Thyroid gland (tissue), 4 donors: Measurements from ENCODE around the gene GPN3. TPM values are rescaled to one million over a fixed set of nuclear protein-coding genes. Genes with fewer than 3 reads are reported as not detected.
A peak's percentile ranks its signal among the peaks of the same experiment; 100 is the strongest.

ENCODE experiments used
- DNase-seq, 2 donors: peaks; one replicate each; pipeline ENCODE4 v3.0.0-alpha.2; 2019
- H3K27ac ChIP-seq, 3 donors: fragments of 200-600 bp; sonication (generic); 1 replicate in 2 of 3; 2 replicates in 1 of 3; pipeline ENCODE4 v1.5.1; 2016 to 2019; ENCODE audit warnings: mild to moderate bottlenecking in 1 of 3, moderate library complexity in 1 of 3
- H3K27me3 ChIP-seq: fragments of 200-600 bp; sonication (generic); one replicate; pipeline ENCODE4 v1.5.1; 2019
- H3K36me3 ChIP-seq, 2 donors: fragments of 200-600 bp; sonication (generic); one replicate each; pipeline ENCODE4 v1.5.1; 2016 to 2019
- H3K4me1 ChIP-seq, 2 donors: fragments of 200-600 bp; sonication (generic); one replicate each; pipeline ENCODE4 v1.5.1; 2017 to 2019
- H3K4me3 ChIP-seq, 3 donors: fragments of 200-600 bp; sonication (generic); replicated peaks in 1 of 3; 1 replicate in 2 of 3; 2 replicates in 1 of 3; pipeline ENCODE4 v1.5.1; 2016; ENCODE audit warnings: mild to moderate bottlenecking in 1 of 3
- H3K9me3 ChIP-seq: fragments of 200-600 bp; sonication (generic); one replicate; pipeline ENCODE4 v1.5.1; 2017
- CTCF ChIP-seq, 6 experiments: fragments of 200-600 bp in 3 of 6; fragments of 450-650 bp in 3 of 6; sonication (generic) in 3 of 6; IDR thresholded peaks; one replicate each; pipeline ENCODE4 v1.5.1; 2016 to 2019; ENCODE audit warnings: antibody characterized with exemption in 6 of 6, mild to moderate bottlenecking in 2 of 6, inconsistent platforms in 1 of 6, moderate library complexity in 1 of 6
- POLR2A ChIP-seq, 2 donors: fragments of 450-650 bp; IDR thresholded peaks; one replicate each; pipeline ENCODE4 v1.6.1; 2017; ENCODE audit warnings: antibody characterized with exemption in 2 of 2, mild to moderate bottlenecking in 2 of 2, moderate library complexity in 1 of 2
- WGBS, 2 donors: methylation state at CpG; one replicate each; pipeline ENCODE4 v1.1.5; 2017; 5-methylcytosine and 5-hydroxymethylcytosine counted together
- intact Hi-C: fragments of 100-400 bp; cut with DNase I; formaldehyde crosslinking; loops from one replicate; pipeline ENCODE4 v1.15.1; 2023
- total RNA-seq, 4 donors: library from RNA; depleted of rRNA; stranded (reverse); fragments of >200 nt; gene quantifications; one replicate each; pipeline ENCODE4 v1.2.3, GENCODE V29; 2016

The GPN3 gene
- total RNA-seq: 10 to 100 TPM; 17.1 to 23.6 (median 17.9) TPM

GRCh38 chr12:110468214-110469048 is at the start of gene GPN3, which contains the start of gene FAM216A:
Gene GPN3, minus strand, starts transcription at chr12:110468257. Its CDS starts 54 bp downstream, at chr12:110468203.
Gene FAM216A, plus strand, starts transcription at chr12:110468845. Its CDS starts 31 bp downstream, at chr12:110468876.
- Histone ChIP-seq H3K9me3 (no peaks in the 10 kb centered on the region), H3K4me1 (peaks cover 20 to 21% of the 10 kb centered on the region in 2 donors), H3K4me3 (peak within 1 kb of the TSS; percentile 79 to 90 (median 84)), H3K27ac (peak within 1 kb of the TSS; percentile 70 to 94 (median 73)), H3K27me3 (no peaks in the 10 kb centered on the region), H3K36me3 (peaks cover 0 to 3% of the 10 kb centered on the region in 2 donors)
- intact Hi-C loops: loop anchor here (5.0 kb wide), 2 partner anchors 34 to 134 kb away; partner anchors contain the start of genes RAD9B and VPS29
- no peak for TF ChIP-seq CTCF (IDR thresholded peaks at IDR 0.05)
- peak in 1 of 2 donors; percentile 82 for TF ChIP-seq POLR2A (IDR thresholded peaks at IDR 0.05)
- 0 to 1% methylated on average over 34 to 58 of the region's 78 CpGs for WGBS, 2 donors
- peak; percentile 96 to 98 for DNase-seq

GRCh38 chr12:110516995-110517394 is 48.9 kb upstream of the GPN3 start:
- Histone ChIP-seq H3K4me1 (no peaks in the 10 kb centered on the region), H3K4me3 (no peak overlapping the region), H3K27ac (no peak overlapping the region), H3K27me3 (no peaks in the 10 kb centered on the region), H3K9me3 (no peaks in the 10 kb centered on the region), H3K36me3 (no peaks in the 10 kb centered on the region)
- TF ChIP-seq POLR2A (IDR thresholded peaks at IDR 0.05) (no peak), CTCF (IDR thresholded peaks at IDR 0.05) (no peak)
- intact Hi-C loops: no loop called here
- no peak for DNase-seq
- WGBS, 2 donors: 89 to 90% methylated on average over 3 of the region's 3 CpGs

DNA sequence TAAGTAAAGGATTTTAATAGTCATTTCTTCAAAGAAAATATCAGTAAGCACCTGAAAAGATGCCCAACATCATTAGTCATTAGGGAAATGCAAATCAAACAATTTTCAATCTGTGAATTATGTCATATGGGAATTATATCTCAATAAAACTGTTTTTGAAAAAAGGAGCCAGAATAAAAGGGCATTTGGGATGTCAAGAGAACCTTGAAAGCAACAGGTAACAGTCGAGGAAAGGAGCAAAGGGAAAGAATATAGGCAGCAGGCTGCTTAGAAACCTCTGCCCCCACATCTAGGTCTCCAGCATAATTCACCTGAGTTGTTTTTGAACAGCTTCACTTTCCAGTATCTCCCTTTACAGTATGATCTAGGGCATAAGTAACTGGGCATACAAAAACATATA is 46.3 kb upstream of the GPN3 start:
- Histone ChIP-seq H3K4me3 (no peak overlapping the region), H3K36me3 (no peaks in the 10 kb centered on the region), H3K27me3 (no peaks in the 10 kb centered on the region), H3K4me1 (no peaks in the 10 kb centered on the region), H3K9me3 (no peaks in the 10 kb centered on the region), H3K27ac (no peak overlapping the region)
- TF ChIP-seq POLR2A (IDR thresholded peaks at IDR 0.05) (no peak), CTCF (IDR thresholded peaks at IDR 0.05) (no peak)
- intact Hi-C loops: no loop called here
- no peak for DNase-seq
- 56 to 75% methylated on average over 1 of the region's 1 CpG for WGBS, 2 donors

GRCh38 chr12:110513842-110514241 is 45.8 kb upstream of the GPN3 start:
- Histone ChIP-seq H3K27me3 (no peaks in the 10 kb centered on the region), H3K4me1 (no peaks in the 10 kb centered on the region), H3K36me3 (no peaks in the 10 kb centered on the region), H3K9me3 (no peaks in the 10 kb centered on the region), H3K4me3 (no peak overlapping the region), H3K27ac (no peak overlapping the region)
- no peak for TF ChIP-seq POLR2A (IDR thresholded peaks at IDR 0.05)
- TF ChIP-seq CTCF (IDR thresholded peaks at IDR 0.05): no peak
- WGBS, 2 donors: 76 to 85% methylated on average over 6 of the region's 6 CpGs
- DNase-seq: no peak
- intact Hi-C loops: no loop called here

- no peak for DNase-seq
- intact Hi-C loops: no loop called here
- 91% methylated on average over 4 of the region's 4 CpGs for WGBS, 2 donors
- TF ChIP-seq POLR2A (IDR thresholded peaks at IDR 0.05) (no peak), CTCF (IDR thresholded peaks at IDR 0.05) (no peak)
- Histone ChIP-seq H3K36me3 (no peaks in the 10 kb centered on the region), H3K4me3 (no peak overlapping the region), H3K27ac (no peak overlapping the region), H3K9me3 (no peaks in the 10 kb centered on the region), H3K4me1 (peaks cover 0 to 4% of the 10 kb centered on the region in 2 donors), H3K27me3 (no peaks in the 10 kb centered on the region)
Observed at GRCh38 chr12:110508071-110508586, 40.1 kb upstream of the GPN3 start.
